HUES64 (cell line): Measurements from ENCODE around the gene NFIB.

Experiments used
- H3K27ac ChIP-seq: 2 replicates; pipeline ENCODE4 v1.7.0; 2013; ENCODE audit warnings: low read depth, low read length, inconsistent platforms
- H3K27me3 ChIP-seq: 2 replicates; pipeline ENCODE4 v1.6.1; 2013; ENCODE audit warnings: mild to moderate bottlenecking, low read length; ENCODE audit not compliant: insufficient read depth
- H3K36me3 ChIP-seq: 2 replicates; pipeline ENCODE4 v1.6.1; 2013; ENCODE audit warnings: mild to moderate bottlenecking, low read length; ENCODE audit not compliant: insufficient read depth
- H3K4me1 ChIP-seq: 2 replicates; pipeline ENCODE4 v1.6.1; 2013; ENCODE audit warnings: mild to moderate bottlenecking, low read length, moderate library complexity; ENCODE audit not compliant: insufficient read depth
- H3K4me3 ChIP-seq: 2 replicates; pipeline ENCODE4 v1.5.1; 2013; ENCODE audit warnings: mild to moderate bottlenecking, low read length, moderate library complexity
- H3K9ac ChIP-seq: 2 replicates; pipeline ENCODE4 v1.6.1; 2013; ENCODE audit warnings: mild to moderate bottlenecking, low read depth, low read length
- H3K9me3 ChIP-seq: 2 replicates; pipeline ENCODE4 v1.6.1; 2013; ENCODE audit warnings: low read depth, low read length; ENCODE audit not compliant: insufficient read depth
- WGBS: fragments of 150-250, 120-280 bp; methylation state at CpG from one replicate; pipeline ENCODE4 v1.1.7; 2013; ENCODE audit warnings: missing lambda C conversion rate; 5-methylcytosine and 5-hydroxymethylcytosine counted together

The NFIB gene

DNA sequence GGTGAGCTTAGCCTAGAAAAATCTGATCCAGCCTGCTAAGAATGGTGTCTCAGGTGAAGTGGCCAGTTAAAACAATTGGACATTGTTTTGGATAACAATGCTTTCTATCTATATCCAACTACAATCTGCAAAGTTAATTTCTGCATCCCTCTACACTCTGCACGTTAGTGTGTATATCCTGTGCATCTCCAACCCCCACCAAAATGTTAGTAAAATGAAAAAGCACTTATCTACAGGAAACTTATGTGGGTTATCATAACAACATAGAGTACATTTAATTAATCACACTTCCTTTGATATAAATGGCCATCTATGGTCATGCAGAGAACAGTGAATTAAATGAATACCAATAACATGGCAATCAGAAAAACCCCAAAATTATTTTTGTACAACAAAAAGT lies 158.7 kb downstream of the NFIB start:
- Histone ChIP-seq H3K9ac (no peak overlapping the region), H3K9me3 (no peaks in the 10 kb centered on the region), H3K27ac (no peak overlapping the region), H3K36me3 (no peaks in the 10 kb centered on the region), H3K4me1 (peaks cover 27% of the 10 kb centered on the region), H3K4me3 (no peak overlapping the region), H3K27me3 (no peaks in the 10 kb centered on the region)
- 80% methylated on average over 1 of the region's 1 CpG for WGBS

DNA sequence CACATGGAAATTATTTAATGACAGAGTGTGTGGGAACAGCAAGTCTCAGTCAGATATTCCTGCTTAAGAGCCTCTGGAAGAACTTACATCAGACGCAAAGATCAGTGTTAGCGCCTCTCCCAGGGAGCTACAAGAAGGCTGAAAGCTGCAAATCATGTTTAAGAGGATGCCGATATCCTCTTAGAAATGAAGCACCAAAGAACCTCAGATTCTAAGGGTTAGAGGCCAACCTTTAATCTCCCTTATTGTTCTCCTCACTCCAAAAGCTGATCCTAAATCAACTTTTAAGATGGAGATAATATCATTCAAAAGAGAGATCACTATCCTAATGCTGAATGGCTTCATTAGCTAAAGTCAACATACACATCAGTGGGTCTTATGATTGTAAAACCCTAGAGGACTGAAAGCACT lies 160.6 kb downstream of the NFIB start:
- no peak overlapping the region for H3K27ac ChIP-seq
- H3K4me3 ChIP-seq = no peak overlapping the region
- peaks cover 20% of the 10 kb centered on the region for H3K4me1 ChIP-seq
- H3K36me3 ChIP-seq = no peaks in the 10 kb centered on the region
- no peak overlapping the region for H3K9ac ChIP-seq
- H3K27me3 ChIP-seq = no peaks in the 10 kb centered on the region
- H3K9me3 ChIP-seq = no peaks in the 10 kb centered on the region
- WGBS = 76% methylated on average over 3 of the region's 3 CpGs

DNA sequence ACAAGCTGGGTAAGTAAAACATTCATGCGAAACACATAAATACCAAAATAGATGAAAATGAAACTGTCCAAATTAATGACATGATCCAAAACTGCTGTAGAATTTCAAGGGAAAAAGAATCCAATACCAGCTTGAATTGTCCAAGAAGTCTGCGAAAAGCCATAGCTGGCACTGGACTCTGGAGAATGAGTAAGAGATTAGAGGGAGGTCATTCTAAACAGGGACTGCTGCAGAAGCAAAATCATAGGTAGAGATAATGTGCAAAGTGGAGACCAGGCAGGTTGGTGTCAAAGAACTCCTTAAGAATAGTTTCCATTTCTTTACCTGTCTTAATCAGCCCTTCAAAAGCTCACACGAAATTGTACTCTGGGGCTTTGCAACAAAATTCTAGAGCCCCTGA lies 162.5 kb downstream of the NFIB start:
- Histone ChIP-seq H3K9ac (no peak overlapping the region), H3K4me1 (peaks cover 12% of the 10 kb centered on the region), H3K36me3 (no peaks in the 10 kb centered on the region), H3K27ac (no peak overlapping the region), H3K9me3 (no peaks in the 10 kb centered on the region), H3K4me3 (no peak overlapping the region), H3K27me3 (no peaks in the 10 kb centered on the region)
- WGBS = 94% methylated on average over 3 of the region's 3 CpGs

DNA sequence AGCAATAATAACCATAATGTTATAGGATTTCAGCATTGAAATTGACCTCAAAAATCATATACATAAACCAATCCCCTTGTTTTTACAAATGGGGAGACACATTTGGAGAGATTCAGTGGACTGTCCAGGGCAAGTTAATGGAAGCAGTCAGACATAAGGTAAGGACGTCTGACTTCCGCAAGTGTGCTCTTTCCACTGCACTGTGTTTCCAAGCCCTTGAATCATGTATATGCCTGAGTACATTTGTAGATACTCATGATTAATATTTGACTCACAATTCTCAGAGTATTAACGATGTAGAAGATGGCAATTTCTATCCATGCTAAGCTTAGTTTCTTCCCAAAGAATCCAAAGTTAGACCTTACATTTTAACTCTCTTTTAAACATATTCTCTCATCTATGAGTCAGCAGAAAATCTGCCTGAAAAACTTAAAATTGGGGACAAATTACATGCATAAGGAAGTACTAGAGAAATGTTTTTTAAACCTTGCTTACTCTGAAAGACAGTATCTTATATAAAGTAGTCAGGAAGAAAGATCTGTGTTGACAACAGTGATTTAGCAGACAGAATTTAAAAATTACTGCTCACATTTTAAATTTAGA lies 165.3 kb downstream of the NFIB start:
- peaks cover 8% of the 10 kb centered on the region for H3K4me1 ChIP-seq
- no peak overlapping the region for H3K4me3 ChIP-seq
- 97% methylated on average over 3 of the region's 3 CpGs for WGBS
- no peak overlapping the region for H3K9ac ChIP-seq
- no peaks in the 10 kb centered on the region for H3K36me3 ChIP-seq
- H3K9me3 ChIP-seq = no peaks in the 10 kb centered on the region
- no peak overlapping the region for H3K27ac ChIP-seq
- no peaks in the 10 kb centered on the region for H3K27me3 ChIP-seq

DNA sequence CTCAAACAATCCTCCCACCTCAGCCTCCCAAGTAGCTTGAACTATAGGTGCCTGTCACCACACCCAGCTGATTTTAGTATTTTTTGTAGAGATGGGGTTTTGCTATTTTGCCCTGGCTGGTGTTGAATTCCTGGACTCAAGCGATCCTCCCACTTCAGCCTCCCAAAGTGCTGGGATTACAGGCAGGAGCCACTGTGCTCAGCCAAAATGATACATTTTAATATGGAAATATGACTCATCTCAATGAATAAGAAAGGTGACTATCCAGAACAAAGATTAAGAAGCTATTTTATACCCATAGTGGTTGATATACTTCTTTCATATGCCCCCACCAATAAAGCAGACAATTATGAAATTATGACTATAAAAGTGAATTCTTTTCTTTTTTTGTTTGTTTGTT lies 166.2 kb downstream of the NFIB start:
- Histone ChIP-seq H3K9me3 (no peaks in the 10 kb centered on the region), H3K27ac (no peak overlapping the region), H3K4me3 (no peak overlapping the region), H3K36me3 (no peaks in the 10 kb centered on the region), H3K27me3 (no peaks in the 10 kb centered on the region), H3K4me1 (no peaks in the 10 kb centered on the region), H3K9ac (no peak overlapping the region)
- 89% methylated on average over 1 of the region's 1 CpG for WGBS

DNA sequence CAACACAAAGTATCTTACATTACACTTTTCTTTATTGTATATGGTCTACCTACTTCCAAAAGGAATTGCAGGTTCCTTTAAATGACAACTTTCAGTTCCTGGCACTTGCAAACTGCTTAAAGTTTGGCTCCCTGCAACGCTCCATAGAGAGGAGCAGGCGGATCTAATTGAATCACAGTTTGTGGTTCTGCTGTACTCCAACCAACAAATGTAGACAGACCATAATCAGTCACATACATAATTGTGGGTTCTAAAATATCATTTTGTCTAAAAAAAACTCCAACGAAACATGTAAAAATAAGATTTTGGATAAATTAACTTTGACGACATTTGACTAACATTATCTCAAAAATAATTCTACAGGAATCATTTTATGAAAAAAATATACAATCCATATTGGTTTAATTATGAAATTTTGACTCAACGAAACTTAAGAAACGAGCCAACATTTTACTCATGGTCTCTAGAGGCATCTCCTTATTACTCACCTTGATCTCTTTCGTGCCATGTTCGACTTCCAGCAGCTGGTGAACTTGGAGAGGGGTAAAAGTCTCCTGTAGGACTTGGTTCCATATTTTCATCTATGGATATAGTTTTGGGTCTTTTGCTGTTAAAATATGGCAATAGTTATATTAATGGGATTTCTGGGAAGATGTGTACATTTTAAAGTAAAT lies 167.6 kb downstream of the NFIB start:
- no peaks in the 10 kb centered on the region for H3K9me3 ChIP-seq
- H3K4me3 ChIP-seq = no peak overlapping the region
- H3K4me1 ChIP-seq = no peaks in the 10 kb centered on the region
- no peaks in the 10 kb centered on the region for H3K27me3 ChIP-seq
- 94% methylated on average over 6 of the region's 8 CpGs for WGBS
- no peak overlapping the region for H3K9ac ChIP-seq
- no peaks in the 10 kb centered on the region for H3K36me3 ChIP-seq
- H3K27ac ChIP-seq = no peak overlapping the region

DNA sequence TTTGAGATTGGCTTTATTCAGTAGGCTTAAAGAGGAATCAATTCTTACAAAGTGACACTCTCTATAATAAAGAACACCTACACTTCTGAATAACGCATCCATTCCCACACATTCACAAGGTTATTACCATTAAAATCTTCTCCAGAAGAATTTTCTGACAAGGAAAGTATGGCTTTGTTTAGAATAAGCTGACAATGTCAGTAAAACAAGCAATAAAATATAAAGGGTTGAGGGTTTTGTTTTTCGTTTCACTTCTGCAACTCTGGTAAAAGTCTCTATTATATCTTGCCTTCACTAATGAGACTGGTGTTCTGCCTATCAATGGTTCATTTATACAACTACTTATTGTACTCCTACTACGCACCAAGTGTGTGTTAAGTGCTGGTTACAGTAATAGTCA lies 169.7 kb downstream of the NFIB start:
- Histone ChIP-seq H3K9me3 (no peaks in the 10 kb centered on the region), H3K27me3 (no peaks in the 10 kb centered on the region), H3K36me3 (no peaks in the 10 kb centered on the region), H3K27ac (no peak overlapping the region), H3K4me1 (no peaks in the 10 kb centered on the region), H3K9ac (no peak overlapping the region), H3K4me3 (no peak overlapping the region)
- WGBS = 92% methylated on average over 2 of the region's 3 CpGs

DNA sequence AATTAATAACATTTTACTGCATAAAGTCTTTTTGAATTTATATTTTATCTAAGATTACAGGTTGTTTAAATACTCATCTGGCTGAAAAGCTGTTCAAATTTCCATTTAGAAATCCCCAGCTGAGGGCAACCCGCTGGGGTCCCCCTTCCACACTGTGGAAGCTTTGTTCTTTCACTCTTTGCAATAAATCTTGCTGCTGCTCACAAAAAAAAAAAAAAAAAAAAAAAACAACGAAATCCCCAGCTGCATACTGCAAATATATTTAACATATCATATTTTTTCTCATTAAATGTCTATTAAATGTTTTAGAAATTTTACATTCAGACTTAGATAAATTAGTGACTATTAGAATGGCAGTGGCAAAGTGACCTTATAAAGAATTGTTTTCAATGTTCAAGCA lies 172.2 kb downstream of the NFIB start:
- no peaks in the 10 kb centered on the region for H3K4me1 ChIP-seq
- H3K9me3 ChIP-seq = no peaks in the 10 kb centered on the region
- H3K4me3 ChIP-seq = no peak overlapping the region
- no peaks in the 10 kb centered on the region for H3K36me3 ChIP-seq
- H3K27me3 ChIP-seq = no peaks in the 10 kb centered on the region
- no peak overlapping the region for H3K27ac ChIP-seq
- WGBS = 83% methylated on average over 1 of the region's 2 CpGs
- no peak overlapping the region for H3K9ac ChIP-seq

DNA sequence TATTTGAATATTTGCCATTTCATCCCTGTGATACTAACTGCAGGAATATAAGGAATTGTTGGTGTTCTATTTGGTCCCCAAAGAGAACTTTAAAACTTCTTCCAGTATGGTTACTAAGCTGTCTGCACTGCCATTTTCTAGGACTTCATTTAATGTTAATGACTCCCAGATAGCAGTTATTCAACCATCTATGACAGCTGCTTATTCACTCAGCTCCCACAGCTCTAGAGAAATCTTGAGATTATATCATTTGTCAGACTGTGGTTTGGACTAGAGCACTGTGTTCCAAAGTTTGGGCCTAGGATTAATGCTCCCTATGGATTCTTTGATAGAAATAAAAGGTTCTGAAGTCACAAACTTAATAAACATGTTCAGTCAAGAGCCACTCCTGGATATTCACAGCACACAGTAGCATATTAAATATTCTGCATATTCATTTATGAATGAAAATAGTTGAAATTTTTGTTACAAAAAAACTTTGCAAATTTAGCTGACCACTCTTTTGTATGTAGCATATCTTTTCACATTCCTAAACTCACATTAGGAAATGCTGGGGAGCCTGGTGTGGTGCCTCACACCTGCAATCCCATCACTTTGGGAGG lies 173.7 kb downstream of the NFIB start:
- H3K4me1 ChIP-seq = no peaks in the 10 kb centered on the region
- no peaks in the 10 kb centered on the region for H3K27me3 ChIP-seq
- H3K27ac ChIP-seq = no peak overlapping the region
- no peak overlapping the region for H3K9ac ChIP-seq
- no peaks in the 10 kb centered on the region for H3K36me3 ChIP-seq
- no peak overlapping the region for H3K4me3 ChIP-seq
- H3K9me3 ChIP-seq = no peaks in the 10 kb centered on the region

DNA sequence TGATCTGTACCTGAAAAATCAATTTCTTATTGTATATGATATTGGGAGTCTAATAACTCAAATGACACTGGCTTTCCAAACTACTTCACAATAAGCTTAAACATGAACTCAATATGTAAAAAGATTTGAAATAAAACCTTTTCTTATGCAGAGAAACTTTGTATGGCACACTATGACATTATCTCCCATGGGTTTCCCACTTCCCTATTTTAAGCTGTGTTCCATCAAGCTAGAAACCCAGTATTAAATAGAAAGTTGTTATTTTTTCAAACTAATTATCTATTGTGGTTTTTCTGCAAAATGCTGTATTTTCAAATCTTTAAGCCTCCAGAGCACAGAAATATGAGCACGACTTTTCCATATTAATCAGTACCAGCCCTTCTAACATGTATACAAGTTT lies 174.7 kb downstream of the NFIB start:
- Histone ChIP-seq H3K27me3 (no peaks in the 10 kb centered on the region), H3K36me3 (no peaks in the 10 kb centered on the region), H3K27ac (no peak overlapping the region), H3K4me1 (no peaks in the 10 kb centered on the region), H3K9me3 (no peaks in the 10 kb centered on the region), H3K9ac (no peak overlapping the region), H3K4me3 (no peak overlapping the region)
- 91% methylated on average over 1 of the region's 1 CpG for WGBS

DNA sequence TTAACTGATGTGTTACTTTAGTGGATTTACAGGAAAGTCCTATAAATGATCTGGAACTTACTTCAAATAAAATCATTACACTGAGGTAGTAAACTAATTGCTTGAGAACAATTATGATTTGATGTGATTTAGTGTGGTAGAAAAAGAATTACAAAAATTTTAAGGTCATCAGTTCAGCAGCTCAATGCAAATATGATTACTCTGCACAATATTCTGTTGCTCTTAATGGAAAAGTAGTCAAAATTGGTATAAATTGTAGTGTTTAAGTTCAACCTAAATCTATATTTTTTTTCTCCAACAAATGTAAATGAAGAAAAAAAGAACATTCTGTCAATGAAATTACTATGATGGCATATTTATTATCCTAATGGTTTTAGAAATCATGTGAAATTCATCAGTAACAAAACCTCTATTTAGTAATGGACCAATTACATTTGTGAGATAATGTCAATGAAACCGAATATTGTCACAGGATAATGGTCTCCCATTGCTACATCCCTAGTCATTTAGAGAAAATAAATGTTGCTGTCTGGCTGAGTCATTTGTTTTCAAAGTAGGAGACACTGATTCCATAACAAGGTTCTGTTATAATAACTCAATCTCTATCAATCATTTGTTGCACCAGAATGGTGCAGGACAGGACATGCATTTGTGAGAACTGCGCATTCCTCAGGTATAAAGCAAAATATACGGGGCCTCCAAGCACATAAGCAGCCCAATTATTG lies 177.1 kb downstream of the NFIB start:
- H3K9ac ChIP-seq = no peak overlapping the region
- WGBS = 100% methylated on average over 3 of the region's 3 CpGs
- H3K4me1 ChIP-seq = no peaks in the 10 kb centered on the region
- no peaks in the 10 kb centered on the region for H3K36me3 ChIP-seq
- no peaks in the 10 kb centered on the region for H3K9me3 ChIP-seq
- H3K4me3 ChIP-seq = no peak overlapping the region
- H3K27ac ChIP-seq = no peak overlapping the region
- no peaks in the 10 kb centered on the region for H3K27me3 ChIP-seq
